Activated naive CD4-positive, alpha-beta T cell treated with anti-CD3 and anti-CD28 coated beads for 36 hours (primary cell): ENCODE results near the gene THRA. TPM values are rescaled to one million over a fixed set of nuclear protein-coding genes. Genes with fewer than 3 reads are reported as not detected.

Source experiments
- CTCF ChIA-PET: fragments of 350-600 bp; sonication (Branson Sonifier 250); formaldehyde crosslinking; loops from one replicate; lab custom pipeline; 2021; ENCODE audit warnings: antibody characterized with exemption; lab: Charles Lee
- DNase-seq: peaks from one replicate; pipeline ENCODE4 v3.0.0-alpha.2; 2020
- H3K27ac Mint-ChIP-seq: one replicate; pipeline ENCODE4 v1.8.0; 2021; ENCODE audit warnings: mild to moderate bottlenecking, mixed read lengths
- H3K27me3 Mint-ChIP-seq: one replicate; pipeline ENCODE4 v1.8.0; 2021; ENCODE audit warnings: low read depth, mixed read lengths
- H3K36me3 Mint-ChIP-seq: one replicate; pipeline ENCODE4 v1.8.0; 2021; ENCODE audit warnings: low read depth, mixed read lengths
- H3K4me1 Mint-ChIP-seq: one replicate; pipeline ENCODE4 v1.8.0; 2021; ENCODE audit warnings: low read depth, mixed read lengths
- H3K4me3 Mint-ChIP-seq: one replicate; pipeline ENCODE4 v1.8.0; 2021; ENCODE audit warnings: mild to moderate bottlenecking, moderate library complexity, mixed read lengths
- H3K9me3 Mint-ChIP-seq: one replicate; pipeline ENCODE4 v1.8.0; 2021; ENCODE audit warnings: mixed read lengths
- intact Hi-C: fragments of 100-400 bp; cut with micrococcal nuclease; formaldehyde crosslinking; loops from one replicate; pipeline ENCODE4 v1.15.1; 2023
- total RNA-seq, 2 experiments: library from RNA; stranded (reverse); gene quantifications; one replicate each; pipeline ENCODE4 v1.2.3, GENCODE V29; 2021

THRA gene
- total RNA-seq, 2 experiments from 2014 or later, result 10.2 to 11.2 TPM

DNA sequence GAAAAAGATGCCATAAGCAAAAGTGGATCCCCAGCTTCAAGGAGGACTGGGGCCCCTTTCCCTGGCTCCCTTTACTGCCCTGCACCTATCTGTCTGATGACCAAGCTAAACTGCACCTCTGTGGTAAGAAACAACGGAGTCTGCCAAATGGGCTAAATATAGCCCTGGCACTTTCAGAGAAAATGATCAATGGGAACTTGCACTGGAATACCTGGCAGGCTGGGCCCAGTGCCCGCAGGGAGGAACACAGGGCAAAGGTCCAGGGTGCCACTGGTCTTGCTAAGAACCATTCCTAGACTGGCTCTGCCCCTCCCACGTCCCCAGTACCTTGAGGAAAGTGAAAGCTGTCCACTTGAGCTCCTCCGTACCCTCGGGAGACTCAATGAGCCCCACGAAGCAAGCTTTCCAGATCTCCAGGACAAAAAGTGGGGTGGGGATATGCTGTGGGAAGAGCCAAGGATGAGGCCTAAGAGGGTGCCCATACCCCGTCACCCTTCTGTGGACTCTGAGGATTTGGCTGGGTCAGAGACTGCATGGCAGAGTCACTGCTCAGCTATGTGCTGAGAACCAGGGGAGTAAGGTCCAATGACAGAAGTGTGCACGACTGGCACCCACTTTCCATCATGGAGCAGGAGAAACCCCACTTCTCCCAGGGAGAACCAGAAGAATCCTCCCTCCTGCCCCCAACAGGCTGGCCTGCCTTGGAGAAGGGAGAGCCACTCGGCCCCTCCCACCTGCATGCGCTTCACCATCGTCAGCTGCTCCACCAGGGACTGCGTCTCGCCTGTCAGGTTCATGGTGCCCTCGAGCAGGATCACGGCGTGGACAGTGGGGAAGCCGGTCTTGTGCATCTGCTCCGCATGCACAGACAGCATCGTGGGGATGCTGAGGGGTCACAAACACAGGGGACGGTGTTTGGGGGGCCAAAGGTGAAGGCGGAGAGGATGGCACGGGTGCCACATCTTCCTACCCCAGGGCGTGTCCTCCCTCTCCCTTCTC is 30.1 kb upstream of the THRA start:
- intact Hi-C loops, result no loop called here
- H3K27ac Mint-ChIP-seq, result no peak overlapping the region
- no peak for DNase-seq
- no peak overlapping the region for H3K4me3 Mint-ChIP-seq
- CTCF ChIA-PET, result no interaction called here
- H3K9me3 Mint-ChIP-seq, result no peaks in the 10 kb centered on the region
- H3K27me3 Mint-ChIP-seq, result no peaks in the 10 kb centered on the region
- no peaks in the 10 kb centered on the region for H3K4me1 Mint-ChIP-seq
- peaks cover 31% of the 10 kb centered on the region for H3K36me3 Mint-ChIP-seq

DNA sequence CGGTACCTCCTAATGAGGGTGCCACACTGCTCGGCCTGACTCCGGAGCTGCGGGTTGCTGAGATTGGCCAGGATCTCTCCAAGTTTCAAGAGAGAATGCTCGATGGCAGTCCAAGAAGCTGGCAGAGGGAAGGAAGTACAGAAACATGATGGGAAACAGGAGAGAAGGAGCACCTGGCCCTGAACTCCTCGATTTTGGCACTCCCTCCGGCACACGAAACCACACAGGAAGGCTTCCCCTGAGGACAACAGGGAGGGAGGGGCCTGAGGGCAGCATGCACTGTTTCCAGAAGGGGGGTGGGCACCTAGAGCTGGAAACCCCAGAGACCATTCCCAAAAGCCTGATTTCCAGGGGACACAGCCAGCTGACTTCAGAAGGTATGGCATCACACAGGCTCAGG is 29.4 kb upstream of the THRA start:
- DNase-seq, result no peak
- Mint-ChIP-seq H3K27ac (no peak overlapping the region), H3K4me3 (no peak overlapping the region), H3K27me3 (no peaks in the 10 kb centered on the region), H3K9me3 (no peaks in the 10 kb centered on the region), H3K4me1 (no peaks in the 10 kb centered on the region), H3K36me3 (peaks cover 31% of the 10 kb centered on the region)
- CTCF ChIA-PET, result interaction anchor here (1.0 to 1.2 kb wide), 2 partner anchors 36 to 134 kb away, joined by 3 read pairs; no protein-coding TSS in a partner anchor
- intact Hi-C loops, result no loop called here

DNA sequence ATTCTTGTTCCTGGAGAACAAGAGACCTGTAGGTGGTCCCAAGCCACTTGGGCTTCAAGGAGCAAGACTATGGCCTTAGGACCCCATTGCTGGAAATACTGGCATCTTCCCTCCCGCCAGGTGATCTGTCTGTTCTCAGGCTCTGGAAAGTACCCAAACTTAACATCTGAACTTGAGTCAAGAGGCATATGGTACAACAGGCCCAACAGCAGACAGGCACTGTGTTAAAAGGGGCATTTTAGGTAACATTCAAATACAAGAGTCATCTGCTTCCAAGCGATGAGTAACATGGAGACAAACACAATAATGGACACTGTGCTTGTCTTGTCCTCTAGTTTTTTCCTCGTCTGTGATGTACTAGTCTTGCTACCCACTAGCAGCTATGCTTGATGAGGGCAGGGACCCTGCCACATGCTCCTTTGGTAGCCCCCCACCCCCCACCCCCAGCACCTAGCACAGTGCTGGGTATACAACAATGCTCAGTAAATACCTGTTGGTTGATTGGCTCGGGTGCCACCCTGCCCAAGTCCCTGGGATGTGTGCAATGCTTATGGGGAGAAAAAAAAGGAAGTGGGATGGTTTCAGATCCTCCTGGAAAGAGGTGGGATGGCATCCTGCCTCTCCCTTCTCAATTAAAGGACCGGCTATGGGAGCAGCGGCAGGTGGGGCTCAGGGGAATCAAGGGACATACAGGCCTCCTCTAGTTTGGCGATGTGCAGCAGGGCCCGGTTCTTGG is 28.2 kb upstream of the THRA start:
- H3K4me3 Mint-ChIP-seq, result no peak overlapping the region
- no peaks in the 10 kb centered on the region for H3K9me3 Mint-ChIP-seq
- no peak overlapping the region for H3K27ac Mint-ChIP-seq
- H3K27me3 Mint-ChIP-seq, result no peaks in the 10 kb centered on the region
- H3K4me1 Mint-ChIP-seq, result no peaks in the 10 kb centered on the region
- CTCF ChIA-PET, result interaction anchor here (0.7 to 1.4 kb wide), 7 partner anchors 13 to 133 kb away, joined by 3 to 5 read pairs (median 3); partner anchors contain the start of gene CSF3
- DNase-seq, result no peak
- peaks cover 23% of the 10 kb centered on the region for H3K36me3 Mint-ChIP-seq
- intact Hi-C loops, result no loop called here

DNA sequence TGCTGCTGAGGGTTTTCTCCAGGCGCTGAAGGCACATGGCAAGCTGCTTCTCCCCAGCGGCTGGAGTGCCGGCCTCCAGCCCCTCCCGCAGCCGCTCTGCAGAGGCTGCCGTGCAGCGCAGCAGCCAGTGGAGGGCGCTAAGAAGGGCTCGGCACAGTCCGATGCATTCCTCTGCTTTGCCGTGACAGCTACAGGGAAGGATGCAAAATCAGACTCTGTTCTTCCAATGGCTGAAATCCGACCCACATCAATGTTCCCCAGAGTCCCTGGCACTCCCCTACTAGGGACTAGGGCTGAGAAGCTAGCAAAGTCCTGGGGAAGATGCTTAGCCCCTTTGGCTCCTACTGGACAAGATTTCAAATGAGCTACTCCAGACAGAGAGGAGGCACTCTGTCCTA is 27.6 kb upstream of the THRA start:
- H3K36me3 Mint-ChIP-seq, result peaks cover 21% of the 10 kb centered on the region
- H3K4me1 Mint-ChIP-seq, result no peaks in the 10 kb centered on the region
- H3K27me3 Mint-ChIP-seq, result no peaks in the 10 kb centered on the region
- intact Hi-C loops, result no loop called here
- CTCF ChIA-PET, result interaction anchor here (0.7 to 4.3 kb wide), 7 partner anchors 9 to 78 kb away, joined by 3 to 30 read pairs (median 3); partner anchors contain the start of gene CSF3
- H3K9me3 Mint-ChIP-seq, result no peaks in the 10 kb centered on the region
- no peak for DNase-seq
- H3K4me3 Mint-ChIP-seq, result no peak overlapping the region
- H3K27ac Mint-ChIP-seq, result no peak overlapping the region

DNA sequence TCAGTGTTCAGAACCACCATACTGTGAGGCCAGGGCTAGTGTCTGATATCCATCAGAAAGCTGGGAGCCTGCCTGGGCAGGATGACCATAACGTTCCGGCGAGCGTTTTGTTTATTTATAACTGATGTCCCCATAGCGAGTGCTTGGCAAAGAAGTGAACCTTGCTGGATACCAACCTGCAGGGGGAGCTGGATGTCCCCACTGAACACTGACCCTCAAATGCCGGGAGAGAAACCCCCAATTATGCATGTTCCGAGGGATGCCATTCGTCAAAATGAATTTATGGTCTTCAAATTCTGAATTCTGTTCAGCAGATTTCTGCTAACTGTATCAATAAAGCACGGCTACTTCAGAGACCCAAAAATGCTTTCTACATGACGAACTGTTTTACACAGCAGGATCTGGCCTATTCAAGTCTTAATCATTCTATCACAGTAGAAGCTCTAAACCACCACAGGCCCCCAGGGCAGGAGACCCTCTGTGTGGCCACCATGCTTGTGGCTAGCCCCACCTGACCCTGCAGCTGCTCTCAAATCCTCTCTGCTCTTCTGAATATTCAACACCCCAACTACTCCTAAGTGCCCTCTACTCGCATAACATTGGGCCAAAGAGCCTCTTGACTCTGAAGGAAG is 23.8 kb upstream of the THRA start:
- DNase-seq, result no peak
- peaks cover 7% of the 10 kb centered on the region for H3K36me3 Mint-ChIP-seq
- no peaks in the 10 kb centered on the region for H3K4me1 Mint-ChIP-seq
- H3K27ac Mint-ChIP-seq, result no peak overlapping the region
- no peaks in the 10 kb centered on the region for H3K27me3 Mint-ChIP-seq
- H3K4me3 Mint-ChIP-seq, result no peak overlapping the region
- CTCF ChIA-PET, result interaction anchor here (1.2 to 4.3 kb wide), 2 partner anchors 12 to 47 kb away, joined by 3 to 30 read pairs; no protein-coding TSS in a partner anchor
- intact Hi-C loops, result no loop called here
- H3K9me3 Mint-ChIP-seq, result no peaks in the 10 kb centered on the region

DNA sequence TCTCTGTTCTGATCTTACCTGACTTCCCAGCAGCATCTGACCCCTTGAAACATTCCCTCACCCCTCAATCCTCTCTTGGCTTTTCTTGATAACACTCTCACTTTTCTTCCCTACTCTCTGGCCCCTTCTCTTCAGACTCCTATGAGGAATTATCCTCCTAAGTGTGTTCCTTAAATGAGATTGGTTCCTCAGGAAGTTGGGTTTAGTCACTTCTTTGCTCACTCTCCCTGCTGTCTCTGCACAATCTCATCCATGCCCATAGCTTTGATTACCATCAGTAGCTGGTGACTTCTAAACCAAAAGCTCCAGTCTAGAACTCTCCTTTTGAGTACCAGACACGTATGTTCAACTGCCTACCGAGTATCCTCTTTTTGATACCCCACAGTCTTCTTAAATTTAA is 21.6 kb upstream of the THRA start:
- Mint-ChIP-seq H3K9me3 (no peaks in the 10 kb centered on the region), H3K4me1 (no peaks in the 10 kb centered on the region), H3K27me3 (no peaks in the 10 kb centered on the region), H3K4me3 (no peak overlapping the region), H3K27ac (no peak overlapping the region), H3K36me3 (peaks cover 6% of the 10 kb centered on the region)
- intact Hi-C loops, result no loop called here
- DNase-seq, result no peak
- CTCF ChIA-PET, result interaction anchor here (0.9 to 1.4 kb wide), 6 partner anchors 14 to 45 kb away, joined by 3 to 6 read pairs (median 4); no protein-coding TSS in a partner anchor

DNA sequence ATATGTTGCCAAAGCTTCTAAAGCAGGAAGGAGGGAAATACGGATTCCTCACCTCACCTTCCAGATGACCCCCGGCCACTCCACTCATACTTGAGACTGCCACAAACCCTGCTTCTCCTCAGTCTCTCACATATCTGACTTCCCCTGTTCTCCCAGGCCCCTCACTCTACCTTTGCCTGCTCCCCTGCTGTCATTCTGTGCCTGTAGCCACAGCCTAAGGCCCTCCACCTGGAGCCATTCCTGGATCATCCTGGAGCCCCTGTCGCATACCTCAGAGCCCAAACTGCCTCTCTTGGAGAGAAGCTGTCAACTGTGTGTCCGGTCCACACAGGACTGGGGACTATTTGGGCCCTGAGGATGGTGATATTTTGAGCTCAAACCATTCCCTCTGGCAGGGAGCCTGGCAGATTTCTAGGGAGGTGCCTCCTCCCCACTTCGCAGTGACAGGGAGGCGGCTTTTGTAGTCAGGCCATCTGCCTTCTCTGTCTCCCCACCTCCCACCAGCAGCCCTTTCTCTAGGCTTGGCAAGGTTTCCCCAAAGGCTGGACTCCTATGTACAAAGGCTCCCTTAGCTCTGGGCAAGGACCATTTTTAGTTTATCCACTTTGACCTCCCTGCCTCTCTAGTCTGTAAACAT is 6.3 kb upstream of the THRA start:
- Mint-ChIP-seq H3K27me3 (peaks cover 1% of the 10 kb centered on the region), H3K36me3 (peaks cover 9% of the 10 kb centered on the region), H3K4me1 (peaks cover 15% of the 10 kb centered on the region), H3K9me3 (no peaks in the 10 kb centered on the region), H3K27ac (no peak overlapping the region), H3K4me3 (no peak overlapping the region)
- intact Hi-C loops, result no loop called here
- CTCF ChIA-PET, result interaction anchor here (0.6 to 11.3 kb wide), 4 partner anchors 18 to 187 kb away, joined by 3 to 157 read pairs (median 14); no protein-coding TSS in a partner anchor
- DNase-seq, result no peak

DNA sequence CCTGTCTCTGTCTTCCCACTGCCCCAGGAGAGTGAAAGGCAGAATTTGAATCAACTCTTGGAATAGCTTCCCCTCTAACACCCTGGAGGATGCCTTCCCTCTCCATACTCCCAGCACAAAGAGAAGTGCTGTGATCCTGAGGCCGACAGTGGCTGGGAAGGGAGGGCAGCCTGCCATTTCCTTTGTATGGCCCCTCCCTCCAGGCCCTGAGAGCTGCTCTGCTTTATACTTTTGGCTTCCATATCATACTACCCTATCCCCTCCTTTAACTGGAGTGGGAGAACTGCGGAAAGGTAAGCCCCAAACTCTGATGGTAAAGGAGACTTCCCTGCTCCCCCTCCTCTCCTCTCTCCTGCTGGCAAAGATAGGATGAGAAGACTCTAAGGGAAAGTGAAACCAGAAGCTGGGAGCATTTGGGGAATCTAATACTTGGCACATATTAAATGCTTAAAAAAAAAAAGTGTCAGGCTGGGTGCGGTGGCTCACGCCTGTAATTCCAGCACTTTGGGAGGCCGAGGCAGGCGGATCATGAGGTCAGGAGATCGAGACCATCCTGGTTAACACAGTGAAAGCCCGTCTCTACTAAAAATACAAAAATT is 4.5 kb upstream of the THRA start:
- no peak overlapping the region for H3K27ac Mint-ChIP-seq
- no peak for DNase-seq
- peaks cover 2% of the 10 kb centered on the region for H3K27me3 Mint-ChIP-seq
- H3K4me1 Mint-ChIP-seq, result peaks cover 19% of the 10 kb centered on the region
- H3K4me3 Mint-ChIP-seq, result no peak overlapping the region
- no peaks in the 10 kb centered on the region for H3K9me3 Mint-ChIP-seq
- intact Hi-C loops, result no loop called here
- CTCF ChIA-PET, result interaction anchor here (0.7 to 11.3 kb wide), 3 partner anchors 17 to 53 kb away, joined by 4 to 157 read pairs (median 90); no protein-coding TSS in a partner anchor
- peaks cover 2% of the 10 kb centered on the region for H3K36me3 Mint-ChIP-seq

DNA sequence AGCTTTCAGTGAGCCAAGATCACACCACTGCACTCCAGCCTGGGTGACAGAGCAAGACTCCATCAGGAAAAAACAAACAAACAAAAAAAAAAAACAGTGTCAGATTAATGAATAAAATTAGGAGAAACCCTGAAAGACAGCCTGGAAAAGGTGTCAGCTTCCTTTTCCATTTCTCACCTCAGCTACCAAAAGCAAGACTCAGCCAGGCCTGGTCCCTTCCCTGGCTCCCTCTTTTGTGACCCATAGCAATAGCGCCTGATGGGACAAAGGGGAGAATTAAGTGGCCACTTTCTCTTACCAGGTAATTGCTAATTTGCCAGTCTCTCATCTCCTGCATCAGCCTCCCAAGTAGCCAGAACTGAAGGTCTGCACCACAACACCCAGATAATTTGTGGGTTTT is 3.9 kb upstream of the THRA start:
- Mint-ChIP-seq H3K36me3 (peaks cover 2% of the 10 kb centered on the region), H3K4me1 (peaks cover 21% of the 10 kb centered on the region), H3K27me3 (peaks cover 2% of the 10 kb centered on the region), H3K9me3 (no peaks in the 10 kb centered on the region), H3K27ac (no peak overlapping the region), H3K4me3 (no peak overlapping the region)
- no peak for DNase-seq
- intact Hi-C loops, result no loop called here
- CTCF ChIA-PET, result interaction anchor here (0.7 to 11.3 kb wide), 5 partner anchors 17 to 53 kb away, joined by 3 to 157 read pairs (median 5); no protein-coding TSS in a partner anchor

DNA sequence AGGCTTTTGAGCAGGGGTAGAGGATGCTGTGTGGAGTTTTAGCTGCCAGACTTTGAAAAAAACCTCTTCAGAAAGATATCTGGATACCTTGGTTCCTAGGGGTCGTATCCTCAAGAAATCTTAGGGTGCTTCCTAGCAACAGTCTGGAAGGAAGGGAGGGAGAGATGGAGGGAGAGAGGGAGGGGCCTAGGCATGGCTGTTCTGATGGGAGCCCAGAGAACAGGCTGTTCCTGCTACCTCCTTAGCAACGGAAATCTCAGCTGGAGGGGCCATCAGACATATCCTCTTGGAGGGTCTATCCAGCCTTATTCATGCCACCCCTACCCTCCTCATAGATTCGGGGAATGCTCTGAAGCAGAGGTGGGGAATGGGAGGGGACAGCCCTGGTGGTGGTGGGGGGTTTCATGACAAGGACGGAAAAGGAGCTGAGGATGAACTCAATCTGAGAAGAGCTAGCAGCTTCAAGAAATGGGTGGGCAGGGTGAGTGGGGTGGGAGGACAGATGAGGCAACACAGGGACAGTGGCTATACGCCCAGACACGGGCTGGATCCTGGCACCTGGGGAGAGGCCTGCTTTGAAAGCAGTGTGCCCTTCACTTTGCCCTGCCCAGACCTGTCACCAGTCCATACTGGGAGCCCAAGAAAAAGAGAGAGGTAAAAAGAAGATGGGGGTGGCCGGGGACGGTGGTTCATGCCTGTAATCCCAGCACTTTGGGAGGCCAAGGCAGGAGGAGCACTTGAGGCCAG is 2.9 kb upstream of the THRA start:
- intact Hi-C loops, result no loop called here
- Mint-ChIP-seq H3K27me3 (peaks cover 2% of the 10 kb centered on the region), H3K4me1 (peaks cover 26% of the 10 kb centered on the region), H3K27ac (no peak overlapping the region), H3K9me3 (no peaks in the 10 kb centered on the region), H3K36me3 (no peaks in the 10 kb centered on the region), H3K4me3 (no peak overlapping the region)
- CTCF ChIA-PET, result interaction anchor here (1.0 to 11.3 kb wide), 5 partner anchors 16 to 52 kb away, joined by 3 to 157 read pairs (median 5); no protein-coding TSS in a partner anchor
- no peak for DNase-seq
